K562 (cell line): ENCODE results near the gene NINJ2. TPM values are rescaled to one million over a fixed set of nuclear protein-coding genes. Genes with fewer than 3 reads are reported as not detected.

Experiments
- FOSL1 ChIP-seq: fragments of 200-800 bp; sonication (Bioruptor generic); conservative IDR thresholded peaks from 2 replicates; pipeline ENCODE4 v1.6.1; 2016; ENCODE audit warnings: missing genetic modification characterization, missing compliant biosample characterization
- JUN ChIP-seq, 2 experiments: sonication (generic) in 1 of 2; formaldehyde crosslinking in 1 of 2; IDR thresholded peaks; 2 replicates each; pipeline versions ENCODE4 v1.6.1 to v1.8.0; 2012 to 2022; ENCODE audit warnings: borderline replicate concordance in 2 of 2, mild to moderate bottlenecking in 2 of 2, improper control_type of control experiment in 1 of 2, low read depth in 1 of 2, low read length in 1 of 2, missing genetic modification reagents in 1 of 2
- MYC ChIP-seq, 2 experiments: fragments of 250-450 bp in 1 of 2; sonication (Bioruptor Pico) in 1 of 2; IDR thresholded peaks; 2 replicates each; pipeline versions ENCODE4 v1.5.1 to v1.6.1; 2012 to 2021; ENCODE audit warnings: low read depth in 2 of 2, borderline replicate concordance in 1 of 2, improper control_type of control experiment in 1 of 2, low read length in 1 of 2, mild to moderate bottlenecking in 1 of 2, moderate library complexity in 1 of 2
- NR2C1 ChIP-seq, 2 experiments: fragments of 450-650 bp; IDR thresholded peaks; 2 replicates each; pipeline ENCODE4 v1.6.1; 2017; ENCODE audit warnings: mild to moderate bottlenecking in 2 of 2, antibody characterized with exemption in 1 of 2, inconsistent platforms in 1 of 2, missing compliant biosample characterization in 1 of 2, missing genetic modification characterization in 1 of 2
- NR2C2 ChIP-seq, 2 experiments: fragments of 200-800 bp in 1 of 2; sonication (Bioruptor generic) in 1 of 2; sonication (generic) in 1 of 2; formaldehyde crosslinking in 1 of 2; IDR thresholded peaks; 2 replicates each; pipeline versions ENCODE4 v1.6.1 to v1.8.0; 2016 to 2022; ENCODE audit warnings: mild to moderate bottlenecking in 1 of 2, missing compliant biosample characterization in 1 of 2, missing genetic modification characterization in 1 of 2, missing genetic modification reagents in 1 of 2
- PHF8 ChIP-seq: fragments of 200-600 bp; sonication (generic); IDR thresholded peaks from 2 replicates; pipeline ENCODE4 v1.6.1; 2012; ENCODE audit warnings: mixed run types, mild to moderate bottlenecking, inconsistent platforms, low read length, moderate library complexity, borderline replicate concordance
- SMC3 ChIP-seq: conservative IDR thresholded peaks from 2 replicates; pipeline ENCODE4 v1.6.1; 2011; ENCODE audit warnings: low read depth, low read length, improper control_type of control experiment; ENCODE audit not compliant: insufficient read depth
- ZBTB7A ChIP-seq: IDR thresholded peaks from 2 replicates; pipeline ENCODE4 v1.6.1; 2011; ENCODE audit warnings: low read depth, mild to moderate bottlenecking, low read length, moderate library complexity, borderline replicate concordance; ENCODE audit not compliant: control insufficient read depth
- polyA plus RNA-seq, 8 experiments: library from polyadenylated mRNA; depleted of rRNA in 4 of 8; stranded (reverse) in 5 of 8; unstranded in 3 of 8; fragments of >200 nt; fragmentation: Nextera tagmentation in 2 of 8; fragmentation: Illumina TruSeq in 1 of 8; extraction: Ambion mirVana in 2 of 8; extraction: Trizol in 1 of 8; gene quantifications; 2 replicates each; pipeline versions ENCODE4 v1.2.1 to v1.2.3, GENCODE V29; 2011 to 2014; ENCODE audit warnings: inconsistent platforms in 1 of 8, missing spikeins in 1 of 8
- total RNA-seq, 7 experiments: library from RNA; depleted of rRNA in 6 of 7; stranded (reverse); fragments of >200 nt in 6 of 7; fragmentation: Illumina TruSeq in 2 of 7; extraction: Trizol in 2 of 7; gene quantifications; 2 replicates each; pipeline versions ENCODE4 v1.2.1 to v1.2.3, GENCODE V29; 2011 to 2021; ENCODE audit warnings: low replicate concordance in 1 of 7
- TF ChIP-seq, protein P1 (sequence below): sonication (generic); formaldehyde crosslinking; IDR thresholded peaks from 2 replicates; pipeline ENCODE4 v1.8.0; 2022; ENCODE audit warnings: mild to moderate bottlenecking, missing genetic modification reagents
- TF ChIP-seq, protein P2 (sequence below), 2 experiments: fragments of 450-650 bp; conservative IDR thresholded peaks; 2 replicates each; pipeline ENCODE4 v1.6.1; 2017; ENCODE audit warnings: mild to moderate bottlenecking in 2 of 2, moderate library complexity in 2 of 2
- TF ChIP-seq, protein P3 (sequence below): fragments of 450-650 bp; IDR thresholded peaks from 2 replicates; pipeline ENCODE4 v1.6.1; 2018; ENCODE audit warnings: mild to moderate bottlenecking, low read depth; ENCODE audit not compliant: partially characterized antibody
- TF ChIP-seq, protein P4 (sequence below): sonication (generic); formaldehyde crosslinking; IDR thresholded peaks from 2 replicates; pipeline ENCODE4 v1.9.0; 2022; ENCODE audit warnings: mild to moderate bottlenecking, missing genetic modification reagents
- TF ChIP-seq, protein P5 (sequence below): fragments of 250-450 bp; sonication (Bioruptor Pico); IDR thresholded peaks from 2 replicates; pipeline ENCODE4 v1.8.0; 2022; ENCODE audit warnings: moderate library complexity, mild to moderate bottlenecking, inconsistent platforms
- TF ChIP-seq, protein P6 (sequence below): fragments of 250-450 bp; sonication (Bioruptor Pico); IDR thresholded peaks from 2 replicates; pipeline ENCODE4 v1.4.0; 2020; ENCODE audit warnings: mild to moderate bottlenecking, moderate library complexity

Gene NINJ2
- total and polyA plus RNA-seq, 9 of the 15 experiments (the other 6 are each of a cell fraction or from before 2014, with no cell fraction given): 2.6 to 16.0 (median 4.5) TPM

DNA sequence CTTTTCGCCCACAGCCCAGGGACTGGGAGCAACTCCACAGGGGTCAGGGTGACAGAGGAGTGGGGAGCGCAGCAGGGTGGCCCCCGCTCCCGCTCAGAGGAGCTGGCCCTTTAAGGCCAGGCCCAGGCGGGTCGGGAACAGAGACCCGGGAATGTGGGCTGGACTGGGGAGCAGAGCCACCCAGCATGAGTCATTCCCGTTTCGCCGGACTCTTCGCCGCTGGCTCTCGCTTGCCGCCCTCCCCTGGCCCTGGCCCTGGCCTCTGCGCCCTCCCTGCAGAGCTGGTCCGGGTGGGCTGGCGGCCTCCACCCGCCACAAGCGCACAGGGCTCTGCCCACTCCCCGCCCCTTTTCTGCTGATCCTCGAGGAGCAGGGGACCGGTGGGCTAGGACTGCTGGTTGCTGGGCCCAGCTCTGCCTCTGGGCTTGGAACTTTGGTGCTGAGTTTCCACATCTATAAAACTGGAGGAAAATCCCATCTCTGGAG, 92.8 kb downstream of the NINJ2 start (continued):
- TF ChIP-seq, protein P1, sequence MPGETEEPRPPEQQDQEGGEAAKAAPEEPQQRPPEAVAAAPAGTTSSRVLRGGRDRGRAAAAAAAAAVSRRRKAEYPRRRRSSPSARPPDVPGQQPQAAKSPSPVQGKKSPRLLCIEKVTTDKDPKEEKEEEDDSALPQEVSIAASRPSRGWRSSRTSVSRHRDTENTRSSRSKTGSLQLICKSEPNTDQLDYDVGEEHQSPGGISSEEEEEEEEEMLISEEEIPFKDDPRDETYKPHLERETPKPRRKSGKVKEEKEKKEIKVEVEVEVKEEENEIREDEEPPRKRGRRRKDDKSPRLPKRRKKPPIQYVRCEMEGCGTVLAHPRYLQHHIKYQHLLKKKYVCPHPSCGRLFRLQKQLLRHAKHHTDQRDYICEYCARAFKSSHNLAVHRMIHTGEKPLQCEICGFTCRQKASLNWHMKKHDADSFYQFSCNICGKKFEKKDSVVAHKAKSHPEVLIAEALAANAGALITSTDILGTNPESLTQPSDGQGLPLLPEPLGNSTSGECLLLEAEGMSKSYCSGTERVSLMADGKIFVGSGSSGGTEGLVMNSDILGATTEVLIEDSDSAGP (CRISPR knock-in tag): peak; percentile 95
- TF ChIP-seq, protein P2, sequence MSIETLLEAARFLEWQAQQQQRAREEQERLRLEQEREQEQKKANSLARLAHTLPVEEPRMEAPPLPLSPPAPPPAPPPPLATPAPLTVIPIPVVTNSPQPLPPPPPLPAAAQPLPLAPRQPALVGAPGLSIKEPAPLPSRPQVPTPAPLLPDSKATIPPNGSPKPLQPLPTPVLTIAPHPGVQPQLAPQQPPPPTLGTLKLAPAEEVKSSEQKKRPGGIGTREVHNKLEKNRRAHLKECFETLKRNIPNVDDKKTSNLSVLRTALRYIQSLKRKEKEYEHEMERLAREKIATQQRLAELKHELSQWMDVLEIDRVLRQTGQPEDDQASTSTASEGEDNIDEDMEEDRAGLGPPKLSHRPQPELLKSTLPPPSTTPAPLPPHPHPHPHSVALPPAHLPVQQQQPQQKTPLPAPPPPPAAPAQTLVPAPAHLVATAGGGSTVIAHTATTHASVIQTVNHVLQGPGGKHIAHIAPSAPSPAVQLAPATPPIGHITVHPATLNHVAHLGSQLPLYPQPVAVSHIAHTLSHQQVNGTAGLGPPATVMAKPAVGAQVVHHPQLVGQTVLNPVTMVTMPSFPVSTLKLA (conservative IDR thresholded peaks at IDR 0.05): 0 out of 4 replicates have a peak, but pooled peaks of 1 of the 2 experiments have one; percentile 1
- TF ChIP-seq, protein P3, sequence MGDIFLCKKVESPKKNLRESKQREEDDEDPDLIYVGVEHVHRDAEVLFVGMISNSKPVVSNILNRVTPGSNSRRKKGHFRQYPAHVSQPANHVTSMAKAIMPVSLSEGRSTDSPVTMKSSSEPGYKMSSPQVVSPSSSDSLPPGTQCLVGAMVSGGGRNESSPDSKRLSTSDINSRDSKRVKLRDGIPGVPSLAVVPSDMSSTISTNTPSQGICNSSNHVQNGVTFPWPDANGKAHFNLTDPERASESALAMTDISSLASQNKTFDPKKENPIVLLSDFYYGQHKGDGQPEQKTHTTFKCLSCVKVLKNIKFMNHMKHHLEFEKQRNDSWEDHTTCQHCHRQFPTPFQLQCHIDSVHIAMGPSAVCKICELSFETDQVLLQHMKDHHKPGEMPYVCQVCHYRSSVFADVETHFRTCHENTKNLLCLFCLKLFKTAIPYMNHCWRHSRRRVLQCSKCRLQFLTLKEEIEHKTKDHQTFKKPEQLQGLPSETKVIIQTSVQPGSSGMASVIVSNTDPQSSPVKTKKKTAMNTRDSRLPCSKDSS: no peak
- TF ChIP-seq, protein P4, sequence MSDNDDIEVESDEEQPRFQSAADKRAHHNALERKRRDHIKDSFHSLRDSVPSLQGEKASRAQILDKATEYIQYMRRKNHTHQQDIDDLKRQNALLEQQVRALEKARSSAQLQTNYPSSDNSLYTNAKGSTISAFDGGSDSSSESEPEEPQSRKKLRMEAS: no peak
- TF ChIP-seq, protein P5, sequence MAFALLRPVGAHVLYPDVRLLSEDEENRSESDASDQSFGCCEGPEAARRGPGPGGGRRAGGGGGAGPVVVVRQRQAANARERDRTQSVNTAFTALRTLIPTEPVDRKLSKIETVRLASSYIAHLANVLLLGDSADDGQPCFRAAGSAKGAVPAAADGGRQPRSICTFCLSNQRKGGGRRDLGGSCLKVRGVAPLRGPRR (CRISPR knock-in tag): no peak
- TF ChIP-seq PHF8: peak; percentile 33; the same call in 1 of the 2 replicates
- TF ChIP-seq SMC3: no peak
- peak; percentile 86 for TF ChIP-seq FOSL1
- peak; percentile 48; the same call in 1 of the 2 replicates for TF ChIP-seq JUN (IDR thresholded peaks at IDR 0.05; ENCODE audit: borderline replicate concordance, low read depth, low read length)
- no peak for TF ChIP-seq JUN (CRISPR knock-in tag; IDR thresholded peaks at IDR 0.05; ENCODE audit: borderline replicate concordance)
- no peak for TF ChIP-seq MYC (IDR thresholded peaks at IDR 0.05; ENCODE audit: low read depth, low read length)
- TF ChIP-seq MYC (CRISPR knock-in tag; IDR thresholded peaks at IDR 0.05; ENCODE audit: borderline replicate concordance, low read depth): no peak
- TF ChIP-seq NR2C2 (CRISPR knock-in tag; IDR thresholded peaks at IDR 0.05): no peak
- peak; percentile 11; the same call in 1 of the 2 replicates for TF ChIP-seq NR2C2 (tag; IDR thresholded peaks at IDR 0.05)
- TF ChIP-seq ZBTB7A: peak; percentile 26; the same call in 1 of the 2 replicates
- TF ChIP-seq NR2C1 (IDR thresholded peaks at IDR 0.05): 0 out of 2 replicates have a peak, but pooled peaks have one; percentile 3
- TF ChIP-seq NR2C1 (tag; IDR thresholded peaks at IDR 0.05): no peak
- TF ChIP-seq, protein P6, sequence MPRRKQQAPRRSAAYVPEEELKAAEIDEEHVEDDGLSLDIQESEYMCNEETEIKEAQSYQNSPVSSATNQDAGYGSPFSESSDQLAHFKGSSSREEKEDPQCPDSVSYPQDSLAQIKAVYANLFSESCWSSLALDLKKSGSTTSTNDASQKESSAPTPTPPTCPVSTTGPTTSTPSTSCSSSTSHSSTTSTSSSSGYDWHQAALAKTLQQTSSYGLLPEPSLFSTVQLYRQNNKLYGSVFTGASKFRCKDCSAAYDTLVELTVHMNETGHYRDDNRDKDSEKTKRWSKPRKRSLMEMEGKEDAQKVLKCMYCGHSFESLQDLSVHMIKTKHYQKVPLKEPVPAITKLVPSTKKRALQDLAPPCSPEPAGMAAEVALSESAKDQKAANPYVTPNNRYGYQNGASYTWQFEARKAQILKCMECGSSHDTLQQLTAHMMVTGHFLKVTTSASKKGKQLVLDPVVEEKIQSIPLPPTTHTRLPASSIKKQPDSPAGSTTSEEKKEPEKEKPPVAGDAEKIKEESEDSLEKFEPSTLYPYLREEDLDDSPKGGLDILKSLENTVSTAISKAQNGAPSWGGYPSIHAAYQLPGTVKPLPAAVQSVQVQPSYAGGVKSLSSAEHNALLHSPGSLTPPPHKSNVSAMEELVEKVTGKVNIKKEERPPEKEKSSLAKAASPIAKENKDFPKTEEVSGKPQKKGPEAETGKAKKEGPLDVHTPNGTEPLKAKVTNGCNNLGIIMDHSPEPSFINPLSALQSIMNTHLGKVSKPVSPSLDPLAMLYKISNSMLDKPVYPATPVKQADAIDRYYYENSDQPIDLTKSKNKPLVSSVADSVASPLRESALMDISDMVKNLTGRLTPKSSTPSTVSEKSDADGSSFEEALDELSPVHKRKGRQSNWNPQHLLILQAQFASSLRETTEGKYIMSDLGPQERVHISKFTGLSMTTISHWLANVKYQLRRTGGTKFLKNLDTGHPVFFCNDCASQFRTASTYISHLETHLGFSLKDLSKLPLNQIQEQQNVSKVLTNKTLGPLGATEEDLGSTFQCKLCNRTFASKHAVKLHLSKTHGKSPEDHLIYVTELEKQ (CRISPR knock-in tag): no peak
